Keratinocyte (primary cell): ENCODE data around the gene TRMT5. TPM values are rescaled to one million over a fixed set of nuclear protein-coding genes. Genes with fewer than 3 reads are reported as not detected.

ENCODE experiments used
- DNase-seq: peaks from one replicate; pipeline ENCODE4 v3.0.0-alpha.2; 2011; ENCODE audit warnings: low read depth, missing footprints, low spot score
- FAIRE-seq: peaks from 2 replicates; lab custom pipeline; 2011; peaks lifted over from hg19 to GRCh38; lab: Jason Lieb, UNC
- H2AFZ ChIP-seq: 2 replicates; pipeline ENCODE4 v1.6.0; 2012; ENCODE audit warnings: low read length, control low read depth, inconsistent platforms; ENCODE audit not compliant: control insufficient read depth
- H3K27ac ChIP-seq: 2 replicates; pipeline ENCODE4 v1.5.1; 2011; ENCODE audit warnings: low read length; ENCODE audit not compliant: control insufficient read depth, insufficient read depth
- H3K27me3 ChIP-seq: 3 replicates; pipeline ENCODE4 v1.6.0; 2011; ENCODE audit warnings: low read length; ENCODE audit not compliant: control insufficient read depth, insufficient read depth; ENCODE audit errors: extremely low read depth
- H3K36me3 ChIP-seq, 2 experiments: 2 replicates in 1 of 2; 3 replicates in 1 of 2; pipeline ENCODE4 v1.5.1; 2011; ENCODE audit warnings: low read length in 2 of 2, mild to moderate bottlenecking in 1 of 2; ENCODE audit not compliant: control insufficient read depth in 2 of 2, insufficient read depth in 2 of 2; ENCODE audit errors: extremely low read depth in 1 of 2
- H3K4me1 ChIP-seq: 3 replicates; pipeline ENCODE4 v1.5.1; 2011; ENCODE audit warnings: low read length; ENCODE audit not compliant: control insufficient read depth, insufficient read depth; ENCODE audit errors: extremely low read depth
- H3K4me2 ChIP-seq: 3 replicates; pipeline ENCODE4 v1.6.0; 2011; ENCODE audit warnings: low read depth, low read length; ENCODE audit not compliant: control insufficient read depth, insufficient read depth; ENCODE audit errors: extremely low read depth
- H3K4me3 ChIP-seq, 3 experiments: fragments of 200-600 bp in 1 of 3; sonication (generic) in 1 of 3; 2 replicates in 2 of 3; 3 replicates in 1 of 3; pipeline ENCODE4 v1.5.1; 2011 to 2016; ENCODE audit warnings: low read length in 3 of 3, mild to moderate bottlenecking in 3 of 3, control low read depth in 2 of 3, inconsistent platforms in 1 of 3, low read depth in 1 of 3, mixed read lengths in 1 of 3, mixed run types in 1 of 3, moderate library complexity in 1 of 3; ENCODE audit not compliant: control insufficient read depth in 2 of 3, insufficient read depth in 2 of 3; ENCODE audit errors: extremely low read depth in 1 of 3
- H3K79me2 ChIP-seq: 2 replicates; pipeline ENCODE4 v1.6.0; 2012; ENCODE audit warnings: low read length; ENCODE audit not compliant: control insufficient read depth, insufficient read depth
- H3K9ac ChIP-seq: 3 replicates; pipeline ENCODE4 v1.6.0; 2011; ENCODE audit warnings: low read length; ENCODE audit not compliant: control insufficient read depth, insufficient read depth; ENCODE audit errors: extremely low read depth
- H3K9me1 ChIP-seq: 3 replicates; pipeline ENCODE4 v1.6.0; 2011; ENCODE audit warnings: low read length; ENCODE audit not compliant: control insufficient read depth, insufficient read depth; ENCODE audit errors: extremely low read depth
- H3K9me3 ChIP-seq: 2 replicates; pipeline ENCODE4 v1.5.1; 2012; ENCODE audit warnings: low read depth, low read length; ENCODE audit not compliant: control insufficient read depth
- H4K20me1 ChIP-seq: 3 replicates; pipeline ENCODE4 v1.6.0; 2011; ENCODE audit warnings: low read length; ENCODE audit not compliant: control insufficient read depth, insufficient read depth; ENCODE audit errors: extremely low read depth
- CTCF ChIP-seq, 3 experiments: IDR thresholded peaks in 1 of 3; conservative IDR thresholded peaks in 1 of 3; optimal IDR thresholded peaks in 1 of 3; 2 replicates in 2 of 3; 3 replicates in 1 of 3; pipeline versions ENCODE3 to v1.5.1; 2011; ENCODE audit warnings: low read length in 3 of 3, mild to moderate bottlenecking in 3 of 3, moderate library complexity in 2 of 3, control low read depth in 1 of 3, inconsistent platforms in 1 of 3; ENCODE audit not compliant: insufficient read depth in 2 of 3; ENCODE audit errors: extremely low read depth in 1 of 3
- EZH2 ChIP-seq: IDR thresholded peaks from one replicate; pipeline ENCODE4 v1.6.1; 2012; ENCODE audit warnings: inconsistent platforms, mild to moderate bottlenecking, low read length, moderate library complexity
- dilution Hi-C: fragments of 300-500 bp; cut with MboI; formaldehyde crosslinking; loops from one replicate; pipeline ENCODE4 v1.7.0; 2020; ENCODE audit warnings: low sequenced_read_pairs; ENCODE audit not compliant: extremely low pct_ligation_motif_present
- polyA plus RNA-seq, 5 experiments: library from polyadenylated mRNA; depleted of rRNA in 3 of 5; stranded (reverse) in 3 of 5; stranded (forward) in 1 of 5; unstranded in 1 of 5; fragments of >200 nt; gene quantifications; 1 replicate in 1 of 5; 2 replicates in 3 of 5; 3 replicates in 1 of 5; pipeline versions ENCODE4 v1.2.1 to v1.2.3, GENCODE V29; 2011 to 2012; ENCODE audit warnings: missing spikeins in 2 of 5, low read depth in 1 of 5, low replicate concordance in 1 of 5

Gene TRMT5
- polyA plus RNA-seq, 1 donor (not counting 4 experiments of a cell fraction or from before 2014, with no cell fraction given) = 13.8 TPM

- no peaks in the 10 kb centered on the region for H3K27me3 ChIP-seq
- H3K27ac ChIP-seq = no peak overlapping the region
- no peak overlapping the region for H3K4me2 ChIP-seq
- TF ChIP-seq CTCF (optimal IDR thresholded peaks at IDR 0.05 in 1 of 3, IDR thresholded peaks at IDR 0.05 in 1 of 3, conservative IDR thresholded peaks at IDR 0.05 in 1 of 3; ENCODE audit: extremely low read depth in 1 of 3, insufficient read depth in 2 of 3, low read length in 3 of 3) = no peak
- TF ChIP-seq EZH2 = no peak
- DNase-seq = no peak
- H4K20me1 ChIP-seq = no peaks in the 10 kb centered on the region
- H3K36me3 ChIP-seq = peaks cover 8% of the 10 kb centered on the region in 2 experiments
- H3K9me1 ChIP-seq = no peaks in the 10 kb centered on the region
- H2AFZ ChIP-seq = no peak overlapping the region
- dilution Hi-C loops = no loop called here
- H3K4me3 ChIP-seq = no peak overlapping the region
- H3K9ac ChIP-seq = no peak overlapping the region
- H3K9me3 ChIP-seq = no peaks in the 10 kb centered on the region
- peaks cover 13% of the 10 kb centered on the region for H3K4me1 ChIP-seq
- no peaks in the 10 kb centered on the region for H3K79me2 ChIP-seq
- no peak for FAIRE-seq
These were observed 9.6 kb downstream of the TRMT5 start for GRCh38 chr14:60971271-60971670.

DNA sequence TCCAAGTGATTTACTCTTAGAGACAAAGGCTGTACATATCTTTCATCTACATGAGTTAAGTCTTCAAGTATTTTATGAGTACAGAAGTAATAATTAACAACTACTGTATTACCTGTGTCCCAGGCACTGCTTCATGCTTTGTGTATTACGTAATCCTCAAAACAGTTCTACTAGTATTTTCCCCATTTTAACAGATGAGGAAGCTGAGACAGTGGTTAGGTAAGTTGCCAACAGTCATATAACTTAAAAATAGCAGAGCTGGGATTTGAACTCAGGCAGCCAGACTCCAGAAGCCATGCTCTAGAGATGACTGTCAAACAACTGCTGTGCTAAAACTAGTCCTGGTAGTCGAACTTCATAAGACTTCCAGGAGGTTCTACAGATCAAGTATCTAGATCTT lies 10.7 kb downstream of the TRMT5 start:
- DNase-seq (no peak), FAIRE-seq (no peak)
- H3K27me3 ChIP-seq = no peaks in the 10 kb centered on the region
- no peaks in the 10 kb centered on the region for H4K20me1 ChIP-seq
- H3K9me1 ChIP-seq = no peaks in the 10 kb centered on the region
- dilution Hi-C loops = no loop called here
- H3K9ac ChIP-seq = no peak overlapping the region
- H3K9me3 ChIP-seq = no peaks in the 10 kb centered on the region
- H3K4me1 ChIP-seq = peaks cover 13% of the 10 kb centered on the region
- no peak overlapping the region for H3K4me3 ChIP-seq
- no peaks in the 10 kb centered on the region for H3K79me2 ChIP-seq
- H3K36me3 ChIP-seq = peaks cover under 1 to 3% of the 10 kb centered on the region in 2 experiments
- H2AFZ ChIP-seq = no peak overlapping the region
- no peak for TF ChIP-seq EZH2
- TF ChIP-seq CTCF (optimal IDR thresholded peaks at IDR 0.05 in 1 of 3, IDR thresholded peaks at IDR 0.05 in 1 of 3, conservative IDR thresholded peaks at IDR 0.05 in 1 of 3; ENCODE audit: extremely low read depth in 1 of 3, insufficient read depth in 2 of 3, low read length in 3 of 3) = no peak
- H3K4me2 ChIP-seq = no peak overlapping the region
- H3K27ac ChIP-seq = no peak overlapping the region
